IMR-90 (cell line): ENCODE measurements around the gene PLA2G4B. TPM values are rescaled to one million over a fixed set of nuclear protein-coding genes. Genes with fewer than 3 reads are reported as not detected.

ENCODE experiments used
- ATAC-seq: fragments of 200-7000 bp; cut with Tn5 transposase; 2 replicates; pipeline ENCODE4 v1.9.1; 2020; ENCODE audit warnings: low read depth, mild to moderate bottlenecking, moderate library complexity
- BruUV-seq: library from RNA; stranded (reverse); fragments of 400-500 nt; replicated peaks from 2 replicates; lab custom pipeline; 2021; lab: Mats Ljungman, UMichigan
- CTCF ChIA-PET: fragments of 300-600 bp; formaldehyde crosslinking; extraction: SDS; loops from one replicate; lab custom pipeline; 2021; ENCODE audit warnings: antibody characterized with exemption; lab: Yijun Ruan, JAX
- POLR2A ChIA-PET: fragments of 300-600 bp; sonication (Branson Sonifier 250); formaldehyde crosslinking; loops from one replicate; lab custom pipeline; 2022; ENCODE audit warnings: antibody characterized with exemption; ENCODE audit not compliant: unreplicated experiment; lab: Charles Lee
- DNase-seq: peaks from one replicate; pipeline ENCODE4 v3.0.0; 2013
- H2AFZ ChIP-seq: replicated peaks from 2 replicates; pipeline ENCODE3; 2013; ENCODE audit warnings: low read length, mild to moderate bottlenecking; ENCODE audit not compliant: poor library complexity
- H2AK5ac ChIP-seq: 2 replicates; pipeline ENCODE4 v1.6.1; 2013; ENCODE audit warnings: low read depth, low read length, inconsistent platforms
- H2AK9ac ChIP-seq: replicated peaks from 2 replicates; pipeline ENCODE3; 2013; ENCODE audit warnings: mild to moderate bottlenecking, low read depth, low read length, moderate library complexity; ENCODE audit not compliant: poor library complexity
- H2BK120ac ChIP-seq: 2 replicates; pipeline ENCODE4 v1.6.1; 2013; ENCODE audit warnings: low read depth, low read length, inconsistent platforms
- H2BK15ac ChIP-seq: 3 replicates; pipeline ENCODE4 v1.6.1; 2013; ENCODE audit warnings: low read depth, low read length, inconsistent platforms
- H2BK20ac ChIP-seq: 2 replicates; pipeline ENCODE4 v1.6.1; 2013; ENCODE audit warnings: low read depth, mild to moderate bottlenecking, inconsistent platforms, low read length, moderate library complexity
- H2BK5ac ChIP-seq: 2 replicates; pipeline ENCODE4 v1.6.1; 2013; ENCODE audit warnings: mild to moderate bottlenecking, low read depth, low read length, inconsistent platforms; ENCODE audit not compliant: poor library complexity, severe bottlenecking
- H3K14ac ChIP-seq: replicated peaks from 2 replicates; pipeline ENCODE4 v1.6.1; 2013; ENCODE audit warnings: low read depth, low read length, inconsistent platforms
- H3K18ac ChIP-seq: 2 replicates; pipeline ENCODE4 v1.6.1; 2013; ENCODE audit warnings: low read depth, low read length, control low read depth
- H3K23ac ChIP-seq: 2 replicates; pipeline ENCODE4 v1.6.1; 2013; ENCODE audit warnings: low read depth, low read length, inconsistent platforms
- H3K27ac ChIP-seq: 2 replicates; pipeline ENCODE4 v1.5.1; 2013; ENCODE audit warnings: mild to moderate bottlenecking, control low read depth, low read length; ENCODE audit not compliant: insufficient read depth
- H3K27me3 ChIP-seq: 2 replicates; pipeline ENCODE4 v1.6.1; 2013; ENCODE audit warnings: low read length; ENCODE audit not compliant: control insufficient read depth, insufficient read depth
- H3K36me3 ChIP-seq: 2 replicates; pipeline ENCODE4 v1.6.1; 2013; ENCODE audit warnings: low read length, mixed read lengths; ENCODE audit not compliant: control insufficient read depth, insufficient read depth
- H3K4ac ChIP-seq: 2 replicates; pipeline ENCODE4 v1.6.1; 2013; ENCODE audit warnings: low read depth, low read length, inconsistent platforms
- H3K4me1 ChIP-seq: 2 replicates; pipeline ENCODE4 v1.6.1; 2013; ENCODE audit warnings: low read length, mixed read lengths; ENCODE audit not compliant: control insufficient read depth, insufficient read depth
- H3K4me2 ChIP-seq: 2 replicates; pipeline ENCODE4 v1.6.1; 2013; ENCODE audit warnings: low read depth, mild to moderate bottlenecking, control low read depth, low read length, moderate library complexity
- H3K4me3 ChIP-seq: 2 replicates; pipeline ENCODE4 v1.5.1; 2013; ENCODE audit warnings: low read depth, mild to moderate bottlenecking, control low read depth, low read length, moderate library complexity; ENCODE audit not compliant: insufficient read depth
- H3K56ac ChIP-seq: 2 replicates; pipeline ENCODE4 v1.6.1; 2013; ENCODE audit warnings: low read length, inconsistent platforms; ENCODE audit not compliant: insufficient read depth; ENCODE audit errors: extremely low read depth
- H3K79me1 ChIP-seq, 2 experiments: 2 replicates each; pipeline ENCODE4 v1.6.1; 2013; ENCODE audit warnings: low read length in 2 of 2, inconsistent platforms in 1 of 2, low read depth in 1 of 2
- H3K9ac ChIP-seq: 2 replicates; pipeline ENCODE4 v1.6.1; 2013; ENCODE audit warnings: low read depth, low read length, control low read depth
- H3K9me1 ChIP-seq: 2 replicates; pipeline ENCODE4 v1.6.1; 2013; ENCODE audit warnings: low read length, inconsistent platforms; ENCODE audit not compliant: insufficient read depth
- H3K9me3 ChIP-seq: 2 replicates; pipeline ENCODE4 v1.6.1; 2013; ENCODE audit warnings: low read length; ENCODE audit not compliant: control insufficient read depth, insufficient read depth
- H4K20me1 ChIP-seq: 2 replicates; pipeline ENCODE4 v1.6.1; 2013; ENCODE audit warnings: low read length, inconsistent platforms; ENCODE audit not compliant: insufficient read depth
- H4K5ac ChIP-seq: 2 replicates; pipeline ENCODE4 v1.6.1; 2013; ENCODE audit warnings: mild to moderate bottlenecking, low read depth, low read length, control low read depth
- H4K8ac ChIP-seq, 2 experiments: 2 replicates each; pipeline ENCODE4 v1.6.1; 2013; ENCODE audit warnings: low read depth in 2 of 2, low read length in 2 of 2, control low read depth in 1 of 2, inconsistent platforms in 1 of 2
- H4K91ac ChIP-seq: 2 replicates; pipeline ENCODE4 v1.6.1; 2013; ENCODE audit warnings: low read depth, low read length, inconsistent platforms; ENCODE audit not compliant: insufficient read depth
- BHLHE40 ChIP-seq: fragments of 150-350 bp; IDR thresholded peaks from 2 replicates; pipeline ENCODE4 v1.6.1; 2016; ENCODE audit warnings: mild to moderate bottlenecking, low read depth, low read length
- CEBPB ChIP-seq: IDR thresholded peaks from 2 replicates; pipeline ENCODE4 v1.6.1; 2012; ENCODE audit warnings: low read depth, low read length, improper control_type of control experiment
- CHD1 ChIP-seq: IDR thresholded peaks from 2 replicates; pipeline ENCODE4 v1.6.1; 2012; ENCODE audit warnings: low read depth, low read length, improper control_type of control experiment
- CTCF ChIP-seq: conservative IDR thresholded peaks from 2 replicates; pipeline ENCODE4 v1.5.1; 2012; ENCODE audit warnings: mild to moderate bottlenecking, low read depth, low read length, improper control_type of control experiment
- ELK1 ChIP-seq: fragments of 150-350 bp; IDR thresholded peaks from 2 replicates; pipeline ENCODE4 v1.6.1; 2016; ENCODE audit warnings: low read depth, mild to moderate bottlenecking, low read length, moderate library complexity, borderline replicate concordance
- FOS ChIP-seq: fragments of 150-350 bp; IDR thresholded peaks from 2 replicates; pipeline ENCODE4 v1.6.1; 2016; ENCODE audit warnings: low read depth, low read length
- MAFK ChIP-seq: IDR thresholded peaks from 2 replicates; pipeline ENCODE4 v1.6.1; 2012; ENCODE audit warnings: low read depth, low read length, improper control_type of control experiment
- MAZ ChIP-seq: IDR thresholded peaks from 2 replicates; pipeline ENCODE4 v1.6.1; 2012; ENCODE audit warnings: low read depth, mild to moderate bottlenecking, low read length, improper control_type of control experiment, moderate library complexity, borderline replicate concordance
- MXI1 ChIP-seq: IDR thresholded peaks from 2 replicates; pipeline ENCODE4 v1.6.1; 2012; ENCODE audit warnings: low read depth, mild to moderate bottlenecking, low read length, moderate library complexity, borderline replicate concordance
- NFE2L2 ChIP-seq: fragments of 150-350 bp; IDR thresholded peaks from 2 replicates; pipeline ENCODE4 v1.6.1; 2016; ENCODE audit warnings: low read depth, mild to moderate bottlenecking, low read length
- POLR2A ChIP-seq: IDR thresholded peaks from 2 replicates; pipeline ENCODE4 v1.6.1; 2012; ENCODE audit warnings: mild to moderate bottlenecking, low read depth, low read length
- RAD21 ChIP-seq: IDR thresholded peaks from 2 replicates; pipeline ENCODE4 v1.6.1; 2012; ENCODE audit warnings: low read length, improper control_type of control experiment
- RFX5 ChIP-seq: IDR thresholded peaks from 2 replicates; pipeline ENCODE4 v1.8.0; 2012; ENCODE audit warnings: low read depth, mild to moderate bottlenecking, low read length, moderate library complexity
- SMC3 ChIP-seq: fragments of 150-350 bp; IDR thresholded peaks from 2 replicates; pipeline ENCODE4 v1.6.1; 2016; ENCODE audit warnings: low read depth, mild to moderate bottlenecking, antibody characterized with exemption, low read length, moderate library complexity
- USF2 ChIP-seq: fragments of 150-350 bp; IDR thresholded peaks from 2 replicates; pipeline ENCODE4 v1.6.1; 2017; ENCODE audit warnings: mild to moderate bottlenecking, antibody characterized with exemption, low read length, low read depth
- WGBS, 2 experiments: methylation state at CpG; one replicate each; pipeline versions ENCODE4 v1.1.5 to v1.1.7; 2013; ENCODE audit warnings: missing lambda C conversion rate in 2 of 2; ENCODE audit not compliant: insufficient read length in 1 of 2; ENCODE audit errors: extremely low coverage in 2 of 2; 5-methylcytosine and 5-hydroxymethylcytosine counted together
- dilution Hi-C: fragments of 300-500 bp; cut with HindIII; formaldehyde crosslinking; loops from one replicate; pipeline ENCODE4 v1.14.3; 2018; ENCODE audit warnings: low sequenced_read_pairs; ENCODE audit not compliant: unreplicated experiment
- in situ Hi-C: fragments of 300-500 bp; cut with MboI; formaldehyde crosslinking; loops from 3 replicates; pipeline ENCODE4 v1.14.3; 2019; ENCODE audit warnings: low sequenced_read_pairs, inconsistent platforms, mixed read lengths
- intact Hi-C: fragments of 100-400 bp; cut with micrococcal nuclease; formaldehyde crosslinking; loops from 2 replicates; pipeline ENCODE4 v1.10.0; 2022
- polyA plus RNA-seq, 3 experiments: library from polyadenylated mRNA; depleted of rRNA; stranded (reverse); fragments of >200 nt; gene quantifications; 2 replicates each; pipeline ENCODE4 v1.2.3, GENCODE V29; 2012; ENCODE audit warnings: low replicate concordance in 1 of 3
- total RNA-seq: library from RNA; depleted of rRNA; stranded (reverse); fragments of >200 nt; gene quantifications from 2 replicates; pipeline ENCODE4 v1.2.3, GENCODE V29; 2012

Gene PLA2G4B
- total and polyA plus RNA-seq, 2 of the 4 experiments (the other 2 are of a cell fraction), result 0.18 to 3.1 TPM

- Histone ChIP-seq H2AFZ (no peak overlapping the region), H3K56ac (no peak overlapping the region), H2BK5ac (no peak overlapping the region), H4K91ac (no peak overlapping the region), H3K4me1 (no peaks in the 10 kb centered on the region), H3K4me2 (no peak overlapping the region), H4K20me1 (peaks cover 18% of the 10 kb centered on the region), H3K9me3 (no peaks in the 10 kb centered on the region), H3K27ac (no peak overlapping the region), H4K8ac (no peak overlapping the region), H4K5ac (no peak overlapping the region), H3K9ac (no peak overlapping the region), H3K36me3 (peaks cover 5% of the 10 kb centered on the region), H3K18ac (no peak overlapping the region), H3K14ac (no peak overlapping the region), H3K23ac (no peak overlapping the region), H2BK15ac (no peak overlapping the region), H3K79me1 (peaks cover 2 to 9% of the 10 kb centered on the region in 2 experiments; a peak in 2 of 4 replicates), H2BK20ac (no peak overlapping the region), H2AK9ac (peak overlapping the region; percentile 8), H3K4ac (no peak overlapping the region), H2AK5ac (no peak overlapping the region), H3K4me3 (no peak overlapping the region), H2BK120ac (no peak overlapping the region), H3K9me1 (peaks cover 5% of the 10 kb centered on the region; the same call in 1 of the 2 replicates), H3K27me3 (no peaks in the 10 kb centered on the region)
- DNase-seq, result no peak
- dilution Hi-C loops, result no loop called here
- CTCF ChIA-PET, result interaction anchor here (0.6 kb wide), 1 partner anchor 382 kb away, joined by 5 read pairs; no protein-coding TSS in a partner anchor
- ATAC-seq, result no peak
- 92% methylated on average over 9 of the region's 23 CpGs; no CpG with 5 or more reads in 1 of the 2 experiments for WGBS, 2 experiments
- POLR2A ChIA-PET, result interaction anchor here (0.6 kb wide), 1 partner anchor 129 kb away, joined by 4 read pairs; no protein-coding TSS in a partner anchor
- in situ Hi-C loops, result no loop called here
- intact Hi-C loops, result no loop called here
- BruUV-seq, result no TSS peak
- TF ChIP-seq USF2 (no peak), CEBPB (no peak), FOS (no peak), MXI1 (no peak), BHLHE40 (no peak), POLR2A (no peak), NFE2L2 (no peak), RAD21 (no peak), CHD1 (no peak), ELK1 (no peak), RFX5 (no peak), MAFK (no peak), SMC3 (no peak), CTCF (no peak), MAZ (no peak)
Measured at GRCh38 chr15:41836713-41837454, 1.8 kb upstream of the PLA2G4B start.
